HepG2 (cell line): ENCODE measurements around the gene LDB2.

ENCODE experiments used
- CREB1 ChIP-seq, 2 experiments: fragments of 450-650 bp in 1 of 2; IDR thresholded peaks; 2 replicates each; pipeline ENCODE4 v1.6.1; 2016 to 2017; ENCODE audit warnings: control low read depth in 1 of 2, mild to moderate bottlenecking in 1 of 2, missing compliant biosample characterization in 1 of 2, missing genetic modification characterization in 1 of 2
- CTCF ChIP-seq: sonication (generic); formaldehyde crosslinking; IDR thresholded peaks from 2 replicates; pipeline ENCODE4 v1.5.0; 2020; ENCODE audit warnings: mild to moderate bottlenecking, missing genetic modification reagents, moderate library complexity
- POLR2A ChIP-seq, 2 experiments: IDR thresholded peaks; 2 replicates each; pipeline ENCODE4 v1.6.1; 2011; ENCODE audit warnings: low read depth in 2 of 2, low read length in 2 of 2, mild to moderate bottlenecking in 1 of 2, moderate library complexity in 1 of 2; ENCODE audit not compliant: insufficient read depth in 1 of 2
- POLR2AphosphoS5 ChIP-seq: IDR thresholded peaks from 2 replicates; pipeline ENCODE4 v1.6.1; 2012; ENCODE audit warnings: low read depth, low read length
- TBP ChIP-seq: sonication (generic); formaldehyde crosslinking; IDR thresholded peaks from 2 replicates; pipeline ENCODE4 v1.5.0; 2020; ENCODE audit warnings: missing genetic modification reagents
- ZNF766 ChIP-seq: sonication (generic); formaldehyde crosslinking; IDR thresholded peaks from 2 replicates; pipeline ENCODE4 v1.5.0; 2020; ENCODE audit warnings: missing genetic modification reagents, borderline replicate concordance
- TF ChIP-seq, protein P1 (sequence below): sonication (generic); formaldehyde crosslinking; IDR thresholded peaks from 2 replicates; pipeline ENCODE4 v1.4.0; 2020; ENCODE audit warnings: missing genetic modification reagents
- TF ChIP-seq, protein P2 (sequence below): sonication (generic); formaldehyde crosslinking; IDR thresholded peaks from 2 replicates; pipeline ENCODE4 v1.4.0; 2020; ENCODE audit warnings: missing genetic modification reagents, borderline replicate concordance
- TF ChIP-seq, protein P3 (sequence below): sonication (generic); formaldehyde crosslinking; IDR thresholded peaks from 2 replicates; pipeline ENCODE4 v1.5.1; 2020; ENCODE audit warnings: mild to moderate bottlenecking, missing genetic modification reagents, moderate library complexity
- TF ChIP-seq, protein P4 (sequence below): sonication (generic); formaldehyde crosslinking; IDR thresholded peaks from 2 replicates; pipeline ENCODE4 v1.5.0; 2020; ENCODE audit warnings: missing genetic modification reagents
- TF ChIP-seq, protein P5 (sequence below): sonication (generic); formaldehyde crosslinking; IDR thresholded peaks from 2 replicates; pipeline ENCODE4 v1.8.1; 2022; ENCODE audit warnings: low read depth, mild to moderate bottlenecking, missing genetic modification reagents

GRCh38 chr4:16853640-16854039 is 44.8 kb downstream of the LDB2 start:
- TF ChIP-seq, protein P1, sequence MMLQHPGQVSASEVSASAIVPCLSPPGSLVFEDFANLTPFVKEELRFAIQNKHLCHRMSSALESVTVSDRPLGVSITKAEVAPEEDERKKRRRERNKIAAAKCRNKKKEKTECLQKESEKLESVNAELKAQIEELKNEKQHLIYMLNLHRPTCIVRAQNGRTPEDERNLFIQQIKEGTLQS = no peak
- TF ChIP-seq POLR2AphosphoS5 = no peak
- no peak for TF ChIP-seq CREB1 (IDR thresholded peaks at IDR 0.05)
- no peak for TF ChIP-seq CREB1 (CRISPR knock-in tag; IDR thresholded peaks at IDR 0.05)
- no peak for TF ChIP-seq POLR2A (IDR thresholded peaks at IDR 0.05; ENCODE audit: insufficient read depth in 1 of 2, low read depth in 2 of 2, low read length in 2 of 2)
- TF ChIP-seq CTCF (CRISPR knock-in tag) = no peak
- TF ChIP-seq ZNF766 = no peak
- TF ChIP-seq, protein P2, sequence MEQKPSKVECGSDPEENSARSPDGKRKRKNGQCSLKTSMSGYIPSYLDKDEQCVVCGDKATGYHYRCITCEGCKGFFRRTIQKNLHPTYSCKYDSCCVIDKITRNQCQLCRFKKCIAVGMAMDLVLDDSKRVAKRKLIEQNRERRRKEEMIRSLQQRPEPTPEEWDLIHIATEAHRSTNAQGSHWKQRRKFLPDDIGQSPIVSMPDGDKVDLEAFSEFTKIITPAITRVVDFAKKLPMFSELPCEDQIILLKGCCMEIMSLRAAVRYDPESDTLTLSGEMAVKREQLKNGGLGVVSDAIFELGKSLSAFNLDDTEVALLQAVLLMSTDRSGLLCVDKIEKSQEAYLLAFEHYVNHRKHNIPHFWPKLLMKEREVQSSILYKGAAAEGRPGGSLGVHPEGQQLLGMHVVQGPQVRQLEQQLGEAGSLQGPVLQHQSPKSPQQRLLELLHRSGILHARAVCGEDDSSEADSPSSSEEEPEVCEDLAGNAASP (CRISPR knock-in tag) = no peak
- TF ChIP-seq, protein P3, sequence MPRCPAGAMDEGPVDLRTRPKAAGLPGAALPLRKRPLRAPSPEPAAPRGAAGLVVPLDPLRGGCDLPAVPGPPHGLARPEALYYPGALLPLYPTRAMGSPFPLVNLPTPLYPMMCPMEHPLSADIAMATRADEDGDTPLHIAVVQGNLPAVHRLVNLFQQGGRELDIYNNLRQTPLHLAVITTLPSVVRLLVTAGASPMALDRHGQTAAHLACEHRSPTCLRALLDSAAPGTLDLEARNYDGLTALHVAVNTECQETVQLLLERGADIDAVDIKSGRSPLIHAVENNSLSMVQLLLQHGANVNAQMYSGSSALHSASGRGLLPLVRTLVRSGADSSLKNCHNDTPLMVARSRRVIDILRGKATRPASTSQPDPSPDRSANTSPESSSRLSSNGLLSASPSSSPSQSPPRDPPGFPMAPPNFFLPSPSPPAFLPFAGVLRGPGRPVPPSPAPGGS (CRISPR knock-in tag) = no peak
- TF ChIP-seq TBP (CRISPR knock-in tag) = no peak
- TF ChIP-seq, protein P4, sequence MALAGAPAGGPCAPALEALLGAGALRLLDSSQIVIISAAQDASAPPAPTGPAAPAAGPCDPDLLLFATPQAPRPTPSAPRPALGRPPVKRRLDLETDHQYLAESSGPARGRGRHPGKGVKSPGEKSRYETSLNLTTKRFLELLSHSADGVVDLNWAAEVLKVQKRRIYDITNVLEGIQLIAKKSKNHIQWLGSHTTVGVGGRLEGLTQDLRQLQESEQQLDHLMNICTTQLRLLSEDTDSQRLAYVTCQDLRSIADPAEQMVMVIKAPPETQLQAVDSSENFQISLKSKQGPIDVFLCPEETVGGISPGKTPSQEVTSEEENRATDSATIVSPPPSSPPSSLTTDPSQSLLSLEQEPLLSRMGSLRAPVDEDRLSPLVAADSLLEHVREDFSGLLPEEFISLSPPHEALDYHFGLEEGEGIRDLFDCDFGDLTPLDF = no peak
- TF ChIP-seq, protein P5, sequence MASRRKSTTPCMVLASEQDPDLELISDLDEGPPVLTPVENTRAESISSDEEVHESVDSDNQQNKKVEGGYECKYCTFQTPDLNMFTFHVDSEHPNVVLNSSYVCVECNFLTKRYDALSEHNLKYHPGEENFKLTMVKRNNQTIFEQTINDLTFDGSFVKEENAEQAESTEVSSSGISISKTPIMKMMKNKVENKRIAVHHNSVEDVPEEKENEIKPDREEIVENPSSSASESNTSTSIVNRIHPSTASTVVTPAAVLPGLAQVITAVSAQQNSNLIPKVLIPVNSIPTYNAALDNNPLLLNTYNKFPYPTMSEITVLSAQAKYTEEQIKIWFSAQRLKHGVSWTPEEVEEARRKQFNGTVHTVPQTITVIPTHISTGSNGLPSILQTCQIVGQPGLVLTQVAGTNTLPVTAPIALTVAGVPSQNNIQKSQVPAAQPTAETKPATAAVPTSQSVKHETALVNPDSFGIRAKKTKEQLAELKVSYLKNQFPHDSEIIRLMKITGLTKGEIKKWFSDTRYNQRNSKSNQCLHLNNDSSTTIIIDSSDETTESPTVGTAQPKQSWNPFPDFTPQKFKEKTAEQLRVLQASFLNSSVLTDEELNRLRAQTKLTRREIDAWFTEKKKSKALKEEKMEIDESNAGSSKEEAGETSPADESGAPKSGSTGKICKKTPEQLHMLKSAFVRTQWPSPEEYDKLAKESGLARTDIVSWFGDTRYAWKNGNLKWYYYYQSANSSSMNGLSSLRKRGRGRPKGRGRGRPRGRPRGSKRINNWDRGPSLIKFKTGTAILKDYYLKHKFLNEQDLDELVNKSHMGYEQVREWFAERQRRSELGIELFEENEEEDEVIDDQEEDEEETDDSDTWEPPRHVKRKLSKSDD = no peak
